ENCODE measurements around the gene C1QTNF5. TPM values are rescaled to one million over a fixed set of nuclear protein-coding genes. Genes with fewer than 3 reads are reported as not detected.

Gene C1QTNF5
- total RNA-seq, 4 donors from 2014 or later = 5.3 to 18.8 (median 10.3) TPM

GRCh38 chr11:119343726-119344125 lies 3.0 kb upstream of the C1QTNF5 start:
- Histone ChIP-seq H3K36me3 (no peaks in the 10 kb centered on the region), H3K27ac (no peak overlapping the region), H3K9me3 (no peaks in the 10 kb centered on the region), H3K27me3 (peaks cover 0 to 52% (median 0%) of the 10 kb centered on the region in 4 donors), H3K4me1 (peaks cover 19 to 35% (median 31%) of the 10 kb centered on the region in 3 donors), H3K4me3 (no peak overlapping the region)
- intact Hi-C loops (cut with DNase I) = no loop called here
- DNase-seq = no peak
- no peak for TF ChIP-seq POLR2A (IDR thresholded peaks at IDR 0.05)
- no peak for TF ChIP-seq CTCF (IDR thresholded peaks at IDR 0.05)
- 76% methylated on average over 7 of the region's 7 CpGs for WGBS, 2 donors

GRCh38 chr11:119342362-119343130 lies 1.9 kb upstream of the C1QTNF5 start:
- no peaks in the 10 kb centered on the region for H3K9me3 ChIP-seq
- intact Hi-C loops (cut with DNase I) = no loop called here
- no peaks in the 10 kb centered on the region for H3K36me3 ChIP-seq
- no peak overlapping the region for H3K4me3 ChIP-seq
- H3K27me3 ChIP-seq = peaks cover 0 to 53% (median 0%) of the 10 kb centered on the region in 4 donors
- no peak overlapping the region for H3K27ac ChIP-seq
- no peak for DNase-seq
- H3K4me1 ChIP-seq = peaks cover 31 to 47% (median 40%) of the 10 kb centered on the region in 3 donors
- TF ChIP-seq POLR2A (IDR thresholded peaks at IDR 0.05) (no peak), CTCF (IDR thresholded peaks at IDR 0.05) (no peak)
- WGBS, 2 donors = 60 to 69% methylated on average over 1 to 3 of the region's 10 CpGs

- H3K4me3 ChIP-seq = no peak overlapping the region
- TF ChIP-seq CTCF (IDR thresholded peaks at IDR 0.05) (no peak), POLR2A (IDR thresholded peaks at IDR 0.05) (no peak)
- DNase-seq = no peak
- peaks cover 32 to 52% (median 43%) of the 10 kb centered on the region in 3 donors for H3K4me1 ChIP-seq
- intact Hi-C loops (cut with DNase I) = no loop called here
- H3K27ac ChIP-seq = no peak overlapping the region
- no peaks in the 10 kb centered on the region for H3K9me3 ChIP-seq
- H3K36me3 ChIP-seq = peaks cover 0 to 3% (median 0%) of the 10 kb centered on the region in 3 donors
- 69% methylated on average over 6 of the region's 7 CpGs; no CpG with 5 or more reads in 1 of the 2 donors for WGBS, 2 donors
- peaks cover 0 to 53% (median 0%) of the 10 kb centered on the region in 4 donors for H3K27me3 ChIP-seq
Measured at GRCh38 chr11:119342023-119342300, 1.3 kb upstream of the C1QTNF5 start.

GRCh38 chr11:119341222-119342022 lies 739 bp upstream of the C1QTNF5 start:
- peaks cover 32 to 58% (median 44%) of the 10 kb centered on the region in 3 donors for H3K4me1 ChIP-seq
- intact Hi-C loops (cut with DNase I) = no loop called here
- H3K9me3 ChIP-seq = no peaks in the 10 kb centered on the region
- peaks cover 0 to 8% (median 0%) of the 10 kb centered on the region in 3 donors for H3K36me3 ChIP-seq
- no peak for DNase-seq
- peak overlapping the region in 3 of 4 donors; percentile 56 to 74 (median 63) for H3K4me3 ChIP-seq
- no peak for TF ChIP-seq CTCF (IDR thresholded peaks at IDR 0.05)
- TF ChIP-seq POLR2A (IDR thresholded peaks at IDR 0.05) = no peak
- peaks cover 0 to 48% (median 0%) of the 10 kb centered on the region in 4 donors for H3K27me3 ChIP-seq
- peak overlapping the region in 3 of 4 donors; percentile 89 to 92 (median 91) for H3K27ac ChIP-seq
- WGBS, 2 donors = 36 to 37% methylated on average over 6 to 8 of the region's 16 CpGs
